Measurements from ENCODE around the gene SERPINH1. TPM values are rescaled to one million over a fixed set of nuclear protein-coding genes. Genes with fewer than 3 reads are reported as not detected.

The SERPINH1 gene
- total and polyA plus RNA-seq, 2 of the 13 experiments (the other 11 are each of a cell fraction or from before 2014, with no cell fraction given), result 83.6 to 83.8 TPM

GRCh38 chr11:75591371-75591770 lies 29.3 kb downstream of the SERPINH1 start:
- POLR2A ChIA-PET, result no interaction called here
- ATAC-seq, result no peak
- H3K9me3 ChIP-seq (ENCODE audit: low read length), result no peaks in the 10 kb centered on the region
- WGBS (ENCODE audit: low lambda C conversion rate), result 48% methylated on average over 8 of the region's 8 CpGs
- FAIRE-seq, result no peak
- peaks cover 31% of the 10 kb centered on the region for H3K4me1 ChIP-seq (ENCODE audit: insufficient read depth, low read length)
- H3K9ac ChIP-seq (ENCODE audit: insufficient read depth, low read depth, low read length), result no peak overlapping the region
- in situ Hi-C loops (cut with HindIII; ENCODE audit: extremely low pct_ligation_motif_present, low pct_unique_long_range_greater_than_20kb), result no loop called here
- BruUV-seq (replicated peaks), result no TSS peak
- H2AFZ ChIP-seq (ENCODE audit: low read length), result no peak overlapping the region
- H3K27me3 ChIP-seq (ENCODE audit: control insufficient read depth in 1 of 2, insufficient read depth in 2 of 2, low read length in 2 of 2), result peaks cover 2 to 4% of the 10 kb centered on the region in 2 experiments; a peak in 3 of 5 replicates
- no peak overlapping the region for H3K27ac ChIP-seq (ENCODE audit: extremely low read length, insufficient read depth, low read length)
- H4K20me1 ChIP-seq (ENCODE audit: insufficient read depth, low read length), result no peaks in the 10 kb centered on the region
- intact Hi-C loops (cut with micrococcal nuclease; ENCODE audit: unreplicated experiment), result no loop called here
- H3K79me2 ChIP-seq (ENCODE audit: insufficient read depth, low read length), result no peaks in the 10 kb centered on the region
- no peaks in the 10 kb centered on the region for H3K36me3 ChIP-seq (replicated peaks in 1 of 2; ENCODE audit: control insufficient read depth in 1 of 2, insufficient read depth in 2 of 2, low read length in 2 of 2)
- H3K4me3 ChIP-seq (replicated peaks in 1 of 3; ENCODE audit: insufficient read depth in 1 of 3, low read depth in 2 of 3, low read length in 3 of 3), result no peak overlapping the region
- no peak for TF ChIP-seq THRA (CRISPR knock-in tag; IDR thresholded peaks at IDR 0.05; ENCODE audit: borderline replicate concordance)
- TF ChIP-seq TAF1 (CRISPR knock-in tag; IDR thresholded peaks at IDR 0.05), result no peak
- no peak for TF ChIP-seq MAFF (IDR thresholded peaks at IDR 0.05; ENCODE audit: low read depth, low read length)
- TF ChIP-seq HDAC6 (IDR thresholded peaks at IDR 0.05; ENCODE audit: low read depth, low read length), result no peak
- TF ChIP-seq ZNF414 (CRISPR knock-in tag; IDR thresholded peaks at IDR 0.05), result no peak
- no peak for TF ChIP-seq NCOA5 (CRISPR knock-in tag; IDR thresholded peaks at IDR 0.05)
- H3K4me2 ChIP-seq (ENCODE audit: low read depth, low read length), result no peak overlapping the region
- CTCF ChIA-PET (ENCODE audit: low intra/inter-chr PET ratio, low total read pairs), result no interaction called here
- DNase-seq (ENCODE audit: low spot score), result no peak

- Histone ChIP-seq H2AFZ (ENCODE audit: low read length) (no peak overlapping the region), H3K27me3 (ENCODE audit: control insufficient read depth in 1 of 2, insufficient read depth in 2 of 2, low read length in 2 of 2) (peaks cover 2 to 6% of the 10 kb centered on the region in 2 experiments; a peak in 3 of 5 replicates), H3K9me3 (ENCODE audit: low read length) (no peaks in the 10 kb centered on the region), H3K79me2 (ENCODE audit: insufficient read depth, low read length) (no peaks in the 10 kb centered on the region), H3K4me3 (replicated peaks in 1 of 3; ENCODE audit: insufficient read depth in 1 of 3, low read depth in 2 of 3, low read length in 3 of 3) (no peak overlapping the region), H3K9ac (ENCODE audit: insufficient read depth, low read depth, low read length) (no peak overlapping the region), H3K36me3 (replicated peaks in 1 of 2; ENCODE audit: control insufficient read depth in 1 of 2, insufficient read depth in 2 of 2, low read length in 2 of 2) (no peaks in the 10 kb centered on the region), H3K4me2 (ENCODE audit: low read depth, low read length) (no peak overlapping the region), H4K20me1 (ENCODE audit: insufficient read depth, low read length) (no peaks in the 10 kb centered on the region), H3K27ac (ENCODE audit: extremely low read length, insufficient read depth, low read length) (no peak overlapping the region), H3K4me1 (ENCODE audit: insufficient read depth, low read length) (peaks cover 31% of the 10 kb centered on the region)
- in situ Hi-C loops (cut with HindIII; ENCODE audit: extremely low pct_ligation_motif_present, low pct_unique_long_range_greater_than_20kb), result no loop called here
- CTCF ChIA-PET (ENCODE audit: low intra/inter-chr PET ratio, low total read pairs), result no interaction called here
- DNase-seq (ENCODE audit: low spot score) (no peak), FAIRE-seq (no peak), ATAC-seq (no peak)
- POLR2A ChIA-PET, result no interaction called here
- intact Hi-C loops (cut with micrococcal nuclease; ENCODE audit: unreplicated experiment), result no loop called here
- 17% methylated on average over 6 of the region's 6 CpGs for WGBS (ENCODE audit: low lambda C conversion rate)
- no TSS peak for BruUV-seq (replicated peaks)
- no peak for TF ChIP-seq ZNF792 (CRISPR knock-in tag; IDR thresholded peaks at IDR 0.05)
- no peak for TF ChIP-seq PRMT3 (CRISPR knock-in tag; IDR thresholded peaks at IDR 0.05; ENCODE audit: borderline replicate concordance, low read depth)
- TF ChIP-seq PLSCR1 (CRISPR knock-in tag; IDR thresholded peaks at IDR 0.05; ENCODE audit: borderline replicate concordance), result no peak
- no peak for TF ChIP-seq SMC3 (IDR thresholded peaks at IDR 0.05; ENCODE audit: low read length)
- no peak for TF ChIP-seq JUN (CRISPR knock-in tag; IDR thresholded peaks at IDR 0.05)
- no peak for TF ChIP-seq KDM4B (CRISPR knock-in tag; IDR thresholded peaks at IDR 0.05)
- TF ChIP-seq ONECUT2 (CRISPR knock-in tag; IDR thresholded peaks at IDR 0.05), result no peak
- TF ChIP-seq NFYB (CRISPR knock-in tag; IDR thresholded peaks at IDR 0.05), result no peak
- TF ChIP-seq ZFP36L1 (CRISPR knock-in tag; IDR thresholded peaks at IDR 0.05), result no peak
- TF ChIP-seq ZNF253 (CRISPR knock-in tag; IDR thresholded peaks at IDR 0.05; ENCODE audit: borderline replicate concordance), result no peak
- TF ChIP-seq ZBTB2 (CRISPR knock-in tag; IDR thresholded peaks at IDR 0.05; ENCODE audit: low read depth), result no peak
These were observed 29.9 kb downstream of the SERPINH1 start for GRCh38 chr11:75591966-75592365.

Measured in HepG2 (cell line).